ENCODE data around the gene TMPRSS15.

TMPRSS15 gene

DNA sequence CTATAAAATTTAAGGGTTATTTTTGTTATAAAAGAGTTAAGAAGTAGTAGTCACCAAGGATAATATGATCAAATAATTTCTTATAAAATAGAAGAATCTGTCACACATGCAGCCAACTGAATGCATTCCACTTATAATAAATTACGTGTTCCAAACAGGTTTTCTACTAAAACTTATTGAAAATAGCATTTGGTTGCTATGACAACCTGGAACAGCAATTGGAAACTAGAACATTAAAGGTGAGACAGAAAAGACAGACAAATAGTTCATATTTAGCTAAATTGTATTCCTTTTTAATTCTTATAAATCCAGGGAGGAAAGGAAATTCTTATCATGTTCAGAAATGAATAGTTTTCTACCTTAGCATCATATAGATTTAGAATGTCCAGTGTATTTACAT is 168.0 kb downstream of the TMPRSS15 start:
- DNase-seq = no peak

DNA sequence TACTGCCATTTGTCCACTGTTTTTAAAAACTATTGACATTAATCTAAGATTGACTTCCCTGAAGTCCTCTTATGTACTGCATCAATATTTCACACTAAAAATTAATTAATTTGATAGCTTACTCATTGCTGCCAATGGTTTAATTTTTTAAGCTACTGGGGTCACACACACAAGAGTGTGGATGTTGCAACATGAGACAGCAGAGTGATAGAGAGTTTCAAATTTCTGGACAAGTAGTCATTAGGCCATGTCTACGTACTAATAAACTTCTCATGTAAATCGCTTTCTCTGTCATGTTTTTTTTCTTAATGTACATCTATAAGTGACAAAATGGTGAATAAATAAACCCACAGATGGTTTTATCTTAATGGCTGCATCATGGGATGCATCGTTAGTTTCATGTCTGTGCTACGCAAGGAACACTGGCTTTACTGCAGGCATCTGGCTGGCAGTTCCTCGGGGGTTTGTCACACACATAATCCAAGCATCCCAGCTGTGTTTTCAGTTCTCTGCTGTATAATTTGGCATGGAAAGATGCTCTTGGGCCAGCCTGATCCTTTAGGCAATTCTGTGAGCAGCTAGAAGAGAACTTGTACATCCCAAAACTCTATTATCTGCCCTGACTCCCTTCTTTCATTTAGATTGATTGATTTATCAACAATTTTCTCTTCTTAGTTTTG is 175.4 kb downstream of the TMPRSS15 start:
- DNase-seq = peak; percentile 88

DNA sequence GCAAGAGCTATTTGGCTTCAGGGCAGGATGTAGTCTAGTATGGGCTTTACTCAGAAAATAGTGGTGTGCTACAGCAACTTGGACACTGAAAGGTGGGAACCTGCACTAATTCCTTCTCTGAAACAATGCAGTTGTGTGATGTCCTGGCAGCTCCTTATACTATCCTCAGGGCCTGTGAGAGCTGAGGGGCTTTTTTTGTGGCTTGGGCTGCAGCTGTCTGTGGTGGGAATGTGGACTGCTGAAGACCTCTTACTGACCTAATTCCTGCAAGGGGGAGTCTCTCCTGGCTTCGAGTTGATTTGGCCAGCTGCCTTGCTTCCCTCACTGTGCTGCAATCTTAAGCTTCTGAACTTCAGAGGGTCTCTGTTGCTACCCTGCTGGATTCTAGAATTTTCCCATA is 181.2 kb downstream of the TMPRSS15 start:
- DNase-seq = no peak

DNA sequence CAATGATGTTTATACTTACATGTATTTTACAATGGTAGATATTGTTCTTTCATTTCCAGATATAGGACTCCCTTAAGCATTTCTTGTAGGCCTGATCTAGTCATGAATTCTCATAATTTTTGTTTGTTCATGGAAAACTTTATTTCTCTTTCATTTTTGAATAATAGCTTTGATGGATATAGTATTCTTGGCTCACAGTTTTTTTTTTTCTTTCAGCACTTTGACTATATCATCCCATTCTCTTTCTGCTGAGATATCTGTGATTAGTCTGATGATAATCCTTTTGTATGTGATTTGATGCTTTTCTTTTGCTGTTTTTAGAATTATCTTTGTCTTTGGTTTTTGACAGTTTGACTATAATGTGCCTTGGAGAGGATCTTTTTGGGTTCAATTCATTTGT is 183.1 kb downstream of the TMPRSS15 start:
- DNase-seq = no peak

Data from NCI-H69 (cell line).